Brain microvascular endothelial cell (primary cell): ENCODE results near the gene ABHD2.
A peak's percentile ranks its signal among the peaks of the same experiment; 100 is the strongest.
"Not testable (repeated sequence)": the region's sequence is repeated elsewhere in the genome, so short reads cannot be mapped to it uniquely, and the experiment has no call there.

Experiments
- DNase-seq: peaks from one replicate; pipeline ENCODE4 v3.0.0-alpha.2; 2020
- H3K27ac ChIP-seq: fragments of 250-450 bp; sonication (Bioruptor Pico); 2 replicates; pipeline ENCODE4 v1.5.1; 2020; ENCODE audit warnings: mild to moderate bottlenecking, moderate library complexity
- H3K27me3 ChIP-seq: fragments of 250-450 bp; sonication (Bioruptor Pico); replicated peaks from 2 replicates; pipeline ENCODE4 v1.5.1; 2020; ENCODE audit warnings: mild to moderate bottlenecking
- H3K36me3 ChIP-seq: fragments of 250-450 bp; sonication (Bioruptor Pico); replicated peaks from 2 replicates; pipeline ENCODE4 v1.5.1; 2020; ENCODE audit warnings: mild to moderate bottlenecking
- H3K4me3 ChIP-seq: 2 replicates; pipeline ENCODE4 v1.5.1; 2011; ENCODE audit warnings: low read depth, mild to moderate bottlenecking, control low read depth, low read length, moderate library complexity
- in situ Hi-C: cut with HindIII; loops from 2 replicates; pipeline ENCODE4 v1.10.0; 2017; ENCODE audit warnings: low sequenced_read_pairs, low pct_ligation_motif_present
- TF ChIP-seq, protein P1 (sequence below): IDR thresholded peaks from 2 replicates; pipeline ENCODE4 v1.5.1; 2011; ENCODE audit warnings: low read depth, mild to moderate bottlenecking, moderate library complexity, low read length, control low read depth, inconsistent platforms; ENCODE audit errors: missing control alignments

Gene ABHD2

DNA sequence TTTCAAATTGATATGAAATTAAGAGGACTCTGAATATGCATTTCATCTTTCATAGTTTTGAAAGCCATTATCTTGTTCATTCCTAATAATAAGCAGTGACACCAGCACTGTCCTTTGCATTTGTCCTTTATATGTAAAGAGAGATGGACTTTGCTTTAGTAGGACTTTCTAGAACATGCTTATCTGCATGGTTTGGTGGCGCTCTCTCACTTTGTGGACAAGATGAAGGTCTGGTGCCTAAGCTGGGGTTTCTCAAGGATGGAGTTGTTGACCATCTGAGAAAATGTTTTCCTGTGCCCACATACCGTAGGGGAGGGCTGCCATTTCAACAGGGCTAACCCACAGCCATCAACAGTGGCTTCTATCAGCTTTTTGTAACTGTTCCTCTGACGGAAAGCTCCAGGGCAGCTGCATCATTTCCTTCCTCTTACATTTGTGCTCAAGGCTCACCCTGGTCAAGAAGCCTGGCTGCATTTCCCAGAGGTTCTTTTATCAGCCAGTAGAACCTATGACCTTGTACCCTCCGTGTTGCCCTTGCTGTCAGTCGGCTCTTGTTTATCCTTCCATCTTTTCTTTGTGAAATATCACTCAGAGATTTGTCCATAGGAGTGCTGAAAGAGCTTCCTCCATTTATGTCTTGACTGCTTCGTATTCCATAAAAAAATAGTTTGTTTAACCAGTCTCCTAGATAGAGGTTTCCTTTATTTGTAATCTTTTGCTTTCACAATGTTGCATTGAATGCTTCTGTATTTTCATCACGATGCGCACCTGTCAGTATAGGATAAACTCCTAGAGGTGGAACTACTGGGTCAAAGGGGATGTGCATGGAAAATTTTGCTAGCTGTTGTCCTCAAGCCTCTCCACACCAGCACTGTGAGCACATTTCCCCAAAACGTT is 44.6 kb downstream of the ABHD2 start:
- Histone ChIP-seq H3K27me3 (no peaks in the 10 kb centered on the region), H3K27ac (no peak overlapping the region), H3K36me3 (peaks cover 8% of the 10 kb centered on the region), H3K4me3 (no peak overlapping the region)
- DNase-seq: no peak
- TF ChIP-seq, protein P1, sequence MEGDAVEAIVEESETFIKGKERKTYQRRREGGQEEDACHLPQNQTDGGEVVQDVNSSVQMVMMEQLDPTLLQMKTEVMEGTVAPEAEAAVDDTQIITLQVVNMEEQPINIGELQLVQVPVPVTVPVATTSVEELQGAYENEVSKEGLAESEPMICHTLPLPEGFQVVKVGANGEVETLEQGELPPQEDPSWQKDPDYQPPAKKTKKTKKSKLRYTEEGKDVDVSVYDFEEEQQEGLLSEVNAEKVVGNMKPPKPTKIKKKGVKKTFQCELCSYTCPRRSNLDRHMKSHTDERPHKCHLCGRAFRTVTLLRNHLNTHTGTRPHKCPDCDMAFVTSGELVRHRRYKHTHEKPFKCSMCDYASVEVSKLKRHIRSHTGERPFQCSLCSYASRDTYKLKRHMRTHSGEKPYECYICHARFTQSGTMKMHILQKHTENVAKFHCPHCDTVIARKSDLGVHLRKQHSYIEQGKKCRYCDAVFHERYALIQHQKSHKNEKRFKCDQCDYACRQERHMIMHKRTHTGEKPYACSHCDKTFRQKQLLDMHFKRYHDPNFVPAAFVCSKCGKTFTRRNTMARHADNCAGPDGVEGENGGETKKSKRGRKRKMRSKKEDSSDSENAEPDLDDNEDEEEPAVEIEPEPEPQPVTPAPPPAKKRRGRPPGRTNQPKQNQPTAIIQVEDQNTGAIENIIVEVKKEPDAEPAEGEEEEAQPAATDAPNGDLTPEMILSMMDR: no peak
- in situ Hi-C loops: no loop called here

DNA sequence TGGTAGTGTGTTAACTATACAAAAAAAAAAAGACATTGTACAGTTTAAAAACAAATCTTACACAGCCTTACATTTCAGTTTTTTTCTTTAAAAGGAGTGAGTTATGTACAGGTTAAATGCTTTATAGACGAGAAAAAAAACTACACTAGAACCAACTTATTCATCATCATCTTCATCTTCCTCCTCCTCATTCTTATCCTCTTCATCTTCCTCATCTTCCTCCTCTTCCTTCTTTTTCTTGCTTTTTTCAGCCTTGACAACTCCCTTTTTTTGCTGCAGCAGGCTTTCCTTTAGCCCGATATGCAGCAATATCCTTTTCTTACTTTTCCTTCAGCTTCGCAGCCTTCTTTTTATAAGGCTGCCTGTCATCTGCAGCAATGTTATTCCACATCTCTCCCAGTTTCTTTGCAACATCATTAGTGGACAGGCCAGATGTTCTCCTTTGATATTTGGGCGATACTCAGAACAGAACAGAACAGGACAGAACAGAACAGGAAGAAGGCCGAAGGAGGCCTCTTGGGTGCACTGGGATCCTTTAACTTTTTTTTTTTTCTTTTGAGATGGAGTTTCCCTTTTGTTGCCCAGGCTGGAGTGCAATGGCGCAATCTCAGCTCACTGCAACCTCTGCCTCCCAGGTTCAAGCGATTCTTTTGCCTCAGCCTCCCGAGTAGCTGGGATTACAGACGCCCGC is 47.3 kb downstream of the ABHD2 start:
- H3K36me3 ChIP-seq, in situ Hi-C loops, DNase-seq, H3K27ac ChIP-seq, H3K4me3 ChIP-seq, H3K27me3 ChIP-seq: not testable (repeated sequence)

DNA sequence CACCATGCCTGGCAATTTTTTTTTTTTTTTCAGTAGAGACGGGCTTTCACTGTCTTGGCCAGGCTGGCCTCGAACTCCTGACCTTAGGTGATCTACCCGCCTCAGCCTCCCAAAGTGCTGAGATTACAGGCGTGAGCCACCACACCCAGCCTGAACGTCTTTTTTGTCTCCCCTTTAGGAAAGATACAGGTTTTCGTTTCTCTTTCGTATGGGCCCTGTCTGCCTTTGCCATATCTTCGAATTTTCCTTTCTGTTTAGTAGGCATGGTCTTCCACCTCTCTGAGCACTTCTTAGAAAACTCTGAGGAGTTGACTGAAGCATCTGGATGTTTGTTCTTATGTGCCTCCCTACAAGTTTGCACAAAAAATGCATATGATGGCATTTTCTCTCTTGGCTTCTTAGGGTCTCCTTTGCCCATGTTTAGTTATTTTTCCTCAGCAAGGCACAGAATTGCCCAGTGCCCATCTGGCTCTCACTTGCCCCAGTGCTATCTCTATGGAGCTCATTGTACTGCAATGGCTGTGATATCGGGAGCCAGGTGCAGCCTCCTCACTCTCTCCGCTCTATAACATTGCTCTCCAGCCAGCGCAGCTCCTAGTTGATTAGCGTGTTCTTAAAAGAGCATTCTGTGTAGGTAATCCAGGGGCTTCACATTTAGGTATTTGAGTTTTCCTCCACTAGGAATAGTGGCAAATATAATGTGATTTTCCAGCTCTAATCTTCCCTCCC is 48.0 kb downstream of the ABHD2 start:
- H3K27ac ChIP-seq: no peak overlapping the region
- DNase-seq: no peak
- TF ChIP-seq, protein P1: no peak

DNA sequence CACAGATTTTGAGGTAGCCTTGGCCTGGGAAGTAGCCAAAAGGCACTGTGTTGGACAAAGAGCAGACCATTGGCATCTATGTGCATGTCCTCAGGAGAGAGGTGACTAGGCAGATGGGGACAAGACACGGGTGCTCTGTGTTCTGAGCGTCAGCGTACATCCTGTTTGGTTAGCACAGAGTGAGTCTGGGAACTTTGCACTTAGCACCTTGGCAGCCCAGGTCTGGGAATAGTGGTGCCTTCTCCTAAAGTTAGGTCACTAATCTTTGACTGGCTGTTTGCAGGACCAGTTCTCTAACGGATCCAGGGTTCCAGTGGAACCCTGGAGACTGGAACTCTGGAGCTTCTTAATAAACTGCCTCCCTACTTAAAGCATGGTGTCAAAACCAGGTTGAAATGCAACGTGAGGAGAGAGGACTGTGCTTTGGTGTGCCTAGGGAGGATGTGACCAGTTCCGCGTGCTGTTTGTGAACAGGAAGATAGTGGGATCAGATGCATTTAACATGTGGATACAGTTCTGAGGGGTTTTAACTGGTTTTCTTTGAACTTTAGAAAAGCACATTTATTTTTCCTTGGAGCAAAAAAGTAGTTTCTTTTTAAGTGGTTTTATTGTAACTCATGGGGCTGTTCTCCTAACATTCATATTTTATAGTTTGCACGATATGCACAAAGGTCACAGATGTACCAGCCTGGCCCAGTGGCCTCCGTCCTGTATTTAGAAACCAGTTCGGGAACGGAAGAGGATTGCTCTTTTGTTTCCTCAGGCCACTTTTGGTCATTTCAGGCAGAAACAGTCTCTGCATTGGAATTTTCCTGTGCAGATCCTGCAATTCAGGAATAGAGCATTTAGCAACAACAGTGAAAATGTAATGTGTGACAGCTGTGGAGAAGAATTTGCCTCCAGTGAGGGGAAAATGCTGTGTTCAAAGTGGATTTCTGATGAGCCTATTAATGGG is 48.8 kb downstream of the ABHD2 start:
- no peaks in the 10 kb centered on the region for H3K27me3 ChIP-seq
- H3K27ac ChIP-seq: peak overlapping the region; percentile 19
- DNase-seq: no peak
- no peaks in the 10 kb centered on the region for H3K36me3 ChIP-seq
- TF ChIP-seq, protein P1: no peak
- in situ Hi-C loops: no loop called here
- no peak overlapping the region for H3K4me3 ChIP-seq

More for the DNA sequence above, 48.0 kb downstream of the ABHD2 start:
- no peaks in the 10 kb centered on the region for H3K27me3 ChIP-seq
- H3K36me3 ChIP-seq: peaks cover under 1% of the 10 kb centered on the region
- in situ Hi-C loops: no loop called here
- no peak overlapping the region for H3K4me3 ChIP-seq

- H3K27ac ChIP-seq: no peak overlapping the region
- in situ Hi-C loops: no loop called here
- TF ChIP-seq, protein P1: no peak
These were observed 49.7 kb downstream of the ABHD2 start for GRCh38 chr15:89137926-89138325.

More at GRCh38 chr15:89137926-89138325, 49.7 kb downstream of the ABHD2 start:
- Histone ChIP-seq H3K4me3 (no peak overlapping the region), H3K36me3 (no peaks in the 10 kb centered on the region), H3K27me3 (no peaks in the 10 kb centered on the region)
- DNase-seq: no peak
